Progenitor cell of endocrine pancreas (in vitro differentiated cells): ENCODE results near the gene ZNF672. TPM values are rescaled to one million over a fixed set of nuclear protein-coding genes. Genes with fewer than 3 reads are reported as not detected.

Experiments
- DNase-seq: peaks from one replicate; pipeline ENCODE4 v3.0.0; 2021; ENCODE audit warnings: low spot score; ENCODE audit not compliant: unreplicated experiment
- H3K27ac Mint-ChIP-seq: 2 replicates; pipeline ENCODE4 v1.8.0; 2021; ENCODE audit warnings: mild to moderate bottlenecking, moderate library complexity, mixed read lengths
- H3K27me3 Mint-ChIP-seq: 2 replicates; pipeline ENCODE4 v1.8.0; 2021; ENCODE audit warnings: mixed read lengths
- H3K36me3 Mint-ChIP-seq: 2 replicates; pipeline ENCODE4 v1.8.0; 2022; ENCODE audit warnings: mixed read lengths; ENCODE audit not compliant: insufficient read depth
- H3K4me1 Mint-ChIP-seq: 2 replicates; pipeline ENCODE4 v1.8.0; 2021; ENCODE audit warnings: low read depth, mixed read lengths
- H3K4me3 Mint-ChIP-seq: 2 replicates; pipeline ENCODE4 v1.8.0; 2021; ENCODE audit warnings: low read depth, mild to moderate bottlenecking, moderate library complexity, mixed read lengths
- H3K9me3 Mint-ChIP-seq: 2 replicates; pipeline ENCODE4 v1.8.0; 2021; ENCODE audit warnings: low read depth, mixed read lengths
- total RNA-seq: library from RNA; stranded (reverse); gene quantifications from 2 replicates; pipeline ENCODE4 v1.2.1, GENCODE V29; 2021
- TF ChIP-seq, protein P1 (sequence below): fragments of 200-600 bp; sonication (generic); IDR thresholded peaks from one replicate; pipeline ENCODE4 v1.5.0; 2021; ENCODE audit warnings: antibody characterized with exemption, mild to moderate bottlenecking; ENCODE audit not compliant: unreplicated experiment

Gene ZNF672
- total RNA-seq, 1 donor from 2014 or later, result 37.2 TPM

GRCh38 chr1:248850124-248850523 is 12.1 kb downstream of the ZNF672 start:
- peaks cover 21% of the 10 kb centered on the region for H3K36me3 Mint-ChIP-seq

DNA sequence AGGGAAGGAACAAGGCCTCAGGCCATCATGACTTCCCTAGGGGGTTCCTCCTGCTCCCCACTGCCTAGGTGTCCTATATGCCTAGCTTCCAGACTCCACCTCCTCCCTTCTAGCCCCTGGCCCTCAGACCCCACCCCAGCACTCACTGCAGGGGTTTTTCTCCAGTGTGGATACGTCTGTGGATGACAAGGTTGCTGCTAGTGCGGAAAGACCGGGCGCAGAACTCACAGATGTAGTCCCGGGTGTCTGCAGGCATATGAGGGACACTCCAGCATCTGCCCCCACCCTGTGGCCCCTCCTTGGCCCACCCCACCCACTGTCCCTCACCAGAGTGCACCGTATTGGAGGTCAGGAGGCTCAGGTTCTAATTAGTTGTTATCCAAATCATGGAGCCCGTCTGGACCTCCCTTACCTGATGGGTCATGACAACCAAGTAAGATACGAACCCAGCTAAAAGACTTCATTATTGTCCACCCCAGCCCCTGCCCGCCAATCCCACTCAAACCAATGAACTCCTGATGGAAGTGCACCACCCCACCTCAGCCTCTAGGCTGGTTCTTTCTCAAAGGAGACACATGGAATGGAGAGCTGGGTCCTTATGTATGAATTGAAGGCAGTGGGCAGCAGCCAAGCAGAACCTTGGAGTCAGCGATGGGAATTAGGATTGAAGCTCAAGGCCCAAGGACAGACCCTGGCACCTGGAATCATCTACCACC is 12.7 kb downstream of the ZNF672 start:
- TF ChIP-seq, protein P1, sequence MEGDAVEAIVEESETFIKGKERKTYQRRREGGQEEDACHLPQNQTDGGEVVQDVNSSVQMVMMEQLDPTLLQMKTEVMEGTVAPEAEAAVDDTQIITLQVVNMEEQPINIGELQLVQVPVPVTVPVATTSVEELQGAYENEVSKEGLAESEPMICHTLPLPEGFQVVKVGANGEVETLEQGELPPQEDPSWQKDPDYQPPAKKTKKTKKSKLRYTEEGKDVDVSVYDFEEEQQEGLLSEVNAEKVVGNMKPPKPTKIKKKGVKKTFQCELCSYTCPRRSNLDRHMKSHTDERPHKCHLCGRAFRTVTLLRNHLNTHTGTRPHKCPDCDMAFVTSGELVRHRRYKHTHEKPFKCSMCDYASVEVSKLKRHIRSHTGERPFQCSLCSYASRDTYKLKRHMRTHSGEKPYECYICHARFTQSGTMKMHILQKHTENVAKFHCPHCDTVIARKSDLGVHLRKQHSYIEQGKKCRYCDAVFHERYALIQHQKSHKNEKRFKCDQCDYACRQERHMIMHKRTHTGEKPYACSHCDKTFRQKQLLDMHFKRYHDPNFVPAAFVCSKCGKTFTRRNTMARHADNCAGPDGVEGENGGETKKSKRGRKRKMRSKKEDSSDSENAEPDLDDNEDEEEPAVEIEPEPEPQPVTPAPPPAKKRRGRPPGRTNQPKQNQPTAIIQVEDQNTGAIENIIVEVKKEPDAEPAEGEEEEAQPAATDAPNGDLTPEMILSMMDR, result no peak
- DNase-seq, result no peak
- Mint-ChIP-seq H3K36me3 (peaks cover 18% of the 10 kb centered on the region), H3K4me3 (no peak overlapping the region), H3K27me3 (no peaks in the 10 kb centered on the region), H3K9me3 (no peaks in the 10 kb centered on the region), H3K4me1 (no peaks in the 10 kb centered on the region), H3K27ac (no peak overlapping the region)

More at GRCh38 chr1:248850124-248850523, 12.1 kb downstream of the ZNF672 start:
- Mint-ChIP-seq H3K4me3 (no peak overlapping the region), H3K27ac (no peak overlapping the region), H3K9me3 (no peaks in the 10 kb centered on the region), H3K4me1 (no peaks in the 10 kb centered on the region), H3K27me3 (no peaks in the 10 kb centered on the region)
- no peak for DNase-seq
- TF ChIP-seq, protein P1, result no peak

DNA sequence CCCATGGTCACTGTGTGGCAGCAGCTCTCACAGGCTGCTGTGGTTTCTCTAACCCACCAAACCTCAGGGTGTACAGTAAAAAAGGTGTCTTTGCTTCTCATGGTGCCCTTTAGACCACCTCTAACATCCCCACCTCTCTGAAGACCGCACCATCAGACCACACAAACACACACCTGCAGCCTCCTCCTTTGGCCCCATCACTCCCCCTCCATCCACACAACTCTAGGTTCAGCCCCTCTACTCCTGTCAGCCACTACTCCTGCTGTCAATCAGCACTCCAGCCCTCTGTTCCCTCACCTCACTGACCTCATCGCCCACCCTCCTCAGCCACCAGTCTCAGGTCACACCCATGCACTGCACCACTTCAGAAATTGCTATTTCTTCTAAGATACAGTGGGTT is 13.4 kb downstream of the ZNF672 start:
- Mint-ChIP-seq H3K27me3 (no peaks in the 10 kb centered on the region), H3K9me3 (no peaks in the 10 kb centered on the region), H3K36me3 (peaks cover 21% of the 10 kb centered on the region), H3K4me1 (no peaks in the 10 kb centered on the region), H3K27ac (no peak overlapping the region), H3K4me3 (no peak overlapping the region)
- TF ChIP-seq, protein P1, result no peak
- no peak for DNase-seq

GRCh38 chr1:248852481-248853405 is 14.7 kb downstream of the ZNF672 start:
- no peak overlapping the region for H3K4me3 Mint-ChIP-seq
- H3K27ac Mint-ChIP-seq, result no peak overlapping the region
- H3K4me1 Mint-ChIP-seq, result peaks cover 9% of the 10 kb centered on the region
- H3K36me3 Mint-ChIP-seq, result peaks cover 18% of the 10 kb centered on the region
- H3K27me3 Mint-ChIP-seq, result no peaks in the 10 kb centered on the region
- H3K9me3 Mint-ChIP-seq, result no peaks in the 10 kb centered on the region
- DNase-seq, result no peak
- TF ChIP-seq, protein P1, result no peak

DNA sequence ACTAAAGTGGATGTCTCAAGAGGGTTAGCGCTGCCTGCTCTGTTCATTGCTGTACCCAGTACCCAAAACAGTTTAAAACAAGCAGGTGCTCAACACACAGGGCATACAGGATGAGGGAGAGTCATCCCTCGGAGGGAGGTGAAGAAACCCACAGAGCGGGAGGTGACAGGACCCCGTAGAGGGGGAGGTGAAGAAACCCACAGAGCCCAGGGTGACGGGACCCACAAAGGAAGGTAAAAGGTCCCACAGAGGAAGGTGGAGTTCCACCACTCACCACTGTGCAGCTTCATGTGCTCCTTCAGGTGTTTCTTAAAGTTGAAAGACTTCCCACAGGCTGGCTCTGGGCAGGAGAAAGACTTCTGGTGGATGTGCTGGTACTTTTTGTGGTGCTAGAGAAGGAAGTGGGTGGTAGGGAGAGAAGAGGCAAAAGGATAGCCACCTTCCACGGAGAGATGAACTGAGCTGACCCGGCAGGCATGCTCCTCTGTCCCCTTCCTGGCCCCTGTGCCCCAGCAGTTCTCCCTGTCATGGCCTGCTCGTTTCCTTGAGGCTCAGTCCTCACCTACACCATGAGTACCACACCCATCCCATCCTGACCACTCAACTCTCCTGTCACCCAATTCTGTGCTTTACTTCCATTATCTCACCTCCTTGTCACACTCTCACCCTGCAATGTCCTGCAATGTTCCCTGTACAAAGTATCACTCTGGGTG is 15.8 kb downstream of the ZNF672 start:
- Mint-ChIP-seq H3K36me3 (peaks cover 15% of the 10 kb centered on the region), H3K27ac (peak overlapping the region; percentile 25), H3K4me3 (no peak overlapping the region), H3K27me3 (no peaks in the 10 kb centered on the region), H3K4me1 (peaks cover 10% of the 10 kb centered on the region), H3K9me3 (no peaks in the 10 kb centered on the region)
- no peak for DNase-seq
- TF ChIP-seq, protein P1, result no peak
